DOHH2 (cell line): Measurements from ENCODE around the gene LRRC57.

Experiments
- H3F3A ChIP-seq: fragments of 200-600 bp; sonication (generic), shearing (Covaris generic); 2 replicates; pipeline ENCODE4 v1.6.0; 2016; ENCODE audit warnings: antibody characterized with exemption, mild to moderate bottlenecking; ENCODE audit not compliant: control insufficient read depth, insufficient read depth
- H3K27ac ChIP-seq: fragments of 200-600 bp; sonication (generic); 2 replicates; pipeline ENCODE4 v1.5.1; 2014; ENCODE audit warnings: low read depth, mild to moderate bottlenecking, low read length, moderate library complexity
- H3K27me3 ChIP-seq: fragments of 200-600 bp; sonication (generic); 2 replicates; pipeline ENCODE4 v1.6.1; 2014; ENCODE audit warnings: mild to moderate bottlenecking, low read length, mixed read lengths; ENCODE audit not compliant: control insufficient read depth
- H3K36me3 ChIP-seq: fragments of 200-600 bp; sonication (generic); 2 replicates; pipeline ENCODE4 v1.6.1; 2014; ENCODE audit warnings: mild to moderate bottlenecking, low read length, moderate library complexity, mixed read lengths; ENCODE audit not compliant: control insufficient read depth
- H3K4me1 ChIP-seq: fragments of 200-600 bp; sonication (generic); 2 replicates; pipeline ENCODE4 v1.6.1; 2014; ENCODE audit warnings: mild to moderate bottlenecking, low read length, mixed read lengths; ENCODE audit not compliant: control insufficient read depth
- H3K4me2 ChIP-seq: fragments of 200-600 bp; sonication (generic); 2 replicates; pipeline ENCODE4 v1.6.0; 2014; ENCODE audit warnings: mild to moderate bottlenecking, low read length, moderate library complexity
- H3K4me3 ChIP-seq: fragments of 200-600 bp; sonication (generic); 2 replicates; pipeline ENCODE4 v1.5.1; 2014; ENCODE audit warnings: mild to moderate bottlenecking, low read length, mixed read lengths
- H3K79me2 ChIP-seq: fragments of 200-600 bp; sonication (generic); 2 replicates; pipeline ENCODE4 v1.6.1; 2014; ENCODE audit warnings: mild to moderate bottlenecking, low read length, mixed read lengths; ENCODE audit not compliant: control insufficient read depth
- H3K9me2 ChIP-seq: fragments of 200-600 bp; sonication (generic); replicated peaks from 2 replicates; pipeline ENCODE4 v1.6.1; 2014; ENCODE audit warnings: mild to moderate bottlenecking, low read length, mixed read lengths; ENCODE audit not compliant: control insufficient read depth
- H3K9me3 ChIP-seq: fragments of 200-600 bp; sonication (generic); 2 replicates; pipeline ENCODE4 v1.6.1; 2014; ENCODE audit warnings: antibody characterized with exemption, low read length, mixed read lengths; ENCODE audit not compliant: control insufficient read depth, insufficient read depth
- H4K20me1 ChIP-seq: fragments of 200-600 bp; sonication (generic); 2 replicates; pipeline ENCODE4 v1.6.0; 2014; ENCODE audit warnings: low read depth, mild to moderate bottlenecking, antibody characterized with exemption, low read length, moderate library complexity; ENCODE audit not compliant: control insufficient read depth, insufficient read depth
- EZH2phosphoT487 ChIP-seq: fragments of 200-600 bp; sonication (generic); IDR thresholded peaks from 2 replicates; pipeline ENCODE4 v1.6.1; 2017; ENCODE audit warnings: borderline replicate concordance, mild to moderate bottlenecking, antibody characterized with exemption, low read length, moderate library complexity, mixed read lengths
- TF ChIP-seq, protein P1 (sequence below): fragments of 200-600 bp; sonication (generic); IDR thresholded peaks from one replicate; pipeline ENCODE4 v1.5.1; 2014; ENCODE audit warnings: antibody characterized with exemption, mild to moderate bottlenecking, low read depth, low read length; ENCODE audit not compliant: poor library complexity, severe bottlenecking

LRRC57 gene

DNA sequence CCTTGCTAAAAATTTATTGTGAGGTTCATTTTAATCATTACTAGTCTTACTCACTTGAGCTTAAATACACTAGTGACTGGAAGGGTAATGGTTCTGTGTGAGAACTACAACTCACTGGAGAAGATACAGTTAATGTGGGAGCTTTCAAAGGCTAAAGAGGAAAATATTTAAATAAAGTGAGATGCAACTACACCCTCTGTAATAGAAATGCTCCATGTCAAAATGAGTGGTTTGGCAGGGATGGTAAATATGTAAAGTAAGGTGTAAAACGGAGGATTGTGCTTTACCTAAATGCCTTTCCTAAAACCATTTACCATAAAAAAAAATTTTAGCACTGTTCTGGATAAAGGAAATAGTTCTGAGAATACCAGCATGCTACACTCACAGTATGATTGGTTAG, 15.3 kb downstream of the LRRC57 start:
- no peak overlapping the region for H3K4me3 ChIP-seq
- TF ChIP-seq, protein P1, sequence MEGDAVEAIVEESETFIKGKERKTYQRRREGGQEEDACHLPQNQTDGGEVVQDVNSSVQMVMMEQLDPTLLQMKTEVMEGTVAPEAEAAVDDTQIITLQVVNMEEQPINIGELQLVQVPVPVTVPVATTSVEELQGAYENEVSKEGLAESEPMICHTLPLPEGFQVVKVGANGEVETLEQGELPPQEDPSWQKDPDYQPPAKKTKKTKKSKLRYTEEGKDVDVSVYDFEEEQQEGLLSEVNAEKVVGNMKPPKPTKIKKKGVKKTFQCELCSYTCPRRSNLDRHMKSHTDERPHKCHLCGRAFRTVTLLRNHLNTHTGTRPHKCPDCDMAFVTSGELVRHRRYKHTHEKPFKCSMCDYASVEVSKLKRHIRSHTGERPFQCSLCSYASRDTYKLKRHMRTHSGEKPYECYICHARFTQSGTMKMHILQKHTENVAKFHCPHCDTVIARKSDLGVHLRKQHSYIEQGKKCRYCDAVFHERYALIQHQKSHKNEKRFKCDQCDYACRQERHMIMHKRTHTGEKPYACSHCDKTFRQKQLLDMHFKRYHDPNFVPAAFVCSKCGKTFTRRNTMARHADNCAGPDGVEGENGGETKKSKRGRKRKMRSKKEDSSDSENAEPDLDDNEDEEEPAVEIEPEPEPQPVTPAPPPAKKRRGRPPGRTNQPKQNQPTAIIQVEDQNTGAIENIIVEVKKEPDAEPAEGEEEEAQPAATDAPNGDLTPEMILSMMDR = no peak
- TF ChIP-seq EZH2phosphoT487 = no peak
- no peak overlapping the region for H3K27ac ChIP-seq
- no peaks in the 10 kb centered on the region for H3K79me2 ChIP-seq
- H3F3A ChIP-seq = 0 out of 2 replicates have a peak, but pooled peaks cover 2% of the 10 kb centered on the region
- no peak overlapping the region for H3K4me2 ChIP-seq
- H3K9me3 ChIP-seq = no peaks in the 10 kb centered on the region
- H3K9me2 ChIP-seq = no peaks in the 10 kb centered on the region
- no peaks in the 10 kb centered on the region for H4K20me1 ChIP-seq
- H3K4me1 ChIP-seq = no peaks in the 10 kb centered on the region
- H3K27me3 ChIP-seq = no peaks in the 10 kb centered on the region
- H3K36me3 ChIP-seq = peaks cover 50% of the 10 kb centered on the region

GRCh38 chr15:42528970-42529369, 19.6 kb downstream of the LRRC57 start:
- H3K9me2 ChIP-seq = no peaks in the 10 kb centered on the region
- H3K9me3 ChIP-seq = no peaks in the 10 kb centered on the region
- H3F3A ChIP-seq = 0 out of 2 replicates have a peak, but pooled peaks cover 2% of the 10 kb centered on the region
- no peak overlapping the region for H3K4me2 ChIP-seq
- H3K27ac ChIP-seq = no peak overlapping the region
- peaks cover 52% of the 10 kb centered on the region for H3K36me3 ChIP-seq
- no peaks in the 10 kb centered on the region for H3K79me2 ChIP-seq
- no peaks in the 10 kb centered on the region for H4K20me1 ChIP-seq
- H3K4me1 ChIP-seq = no peaks in the 10 kb centered on the region
- H3K4me3 ChIP-seq = no peak overlapping the region
- no peaks in the 10 kb centered on the region for H3K27me3 ChIP-seq
- TF ChIP-seq, protein P1 = no peak
- no peak for TF ChIP-seq EZH2phosphoT487

DNA sequence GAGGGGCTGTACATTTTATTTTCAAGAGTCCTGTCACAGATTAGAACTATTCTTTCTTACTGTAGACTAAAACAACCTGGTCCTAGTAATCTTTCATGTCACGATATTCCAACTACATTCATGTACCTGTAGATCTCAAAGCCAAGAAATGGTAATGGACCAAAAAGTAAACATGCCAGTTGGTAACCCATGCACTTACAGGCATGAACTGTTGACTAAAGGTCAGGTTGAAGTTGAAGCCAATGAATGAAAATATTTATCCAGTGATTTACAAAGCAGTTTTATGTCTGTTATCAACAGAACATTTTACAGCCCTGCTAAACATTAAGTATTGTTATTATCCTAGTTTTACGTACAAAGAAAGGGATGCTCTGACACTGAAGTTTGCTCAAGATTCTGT, 25.3 kb downstream of the LRRC57 start:
- Histone ChIP-seq H3K27me3 (no peaks in the 10 kb centered on the region), H3K4me3 (no peak overlapping the region), H3K4me1 (no peaks in the 10 kb centered on the region), H3K9me3 (no peaks in the 10 kb centered on the region), H3K9me2 (no peaks in the 10 kb centered on the region), H4K20me1 (no peaks in the 10 kb centered on the region), H3F3A (no peaks in the 10 kb centered on the region), H3K79me2 (no peaks in the 10 kb centered on the region), H3K27ac (no peak overlapping the region), H3K4me2 (no peak overlapping the region), H3K36me3 (peaks cover 43% of the 10 kb centered on the region)
- TF ChIP-seq, protein P1 = no peak
- TF ChIP-seq EZH2phosphoT487 = no peak
